ENCODE data around the gene CBX1. TPM values are rescaled to one million over a fixed set of nuclear protein-coding genes. Genes with fewer than 3 reads are reported as not detected.

CBX1 gene
- total and polyA plus RNA-seq, 2 experiments from 2014 or later = 127 to 223 TPM

GRCh38 chr17:48128400-48128799 lies 27.1 kb upstream of the CBX1 start:
- H3K27me3 ChIP-seq (ENCODE audit: insufficient read depth) = no peaks in the 10 kb centered on the region
- H3K4me3 Mint-ChIP-seq = no peak overlapping the region
- H3K27me3 Mint-ChIP-seq (ENCODE audit: insufficient read depth, low read depth, poor library complexity) = peaks cover 8% of the 10 kb centered on the region
- H3K9me3 Mint-ChIP-seq = no peaks in the 10 kb centered on the region
- no peak overlapping the region for H3K4me2 ChIP-seq
- DNase-seq (ENCODE audit: low spot score) (no peak), ATAC-seq (no peak)
- H3K9me2 ChIP-seq (ENCODE audit: insufficient read depth) = no peaks in the 10 kb centered on the region
- peaks cover under 1% of the 10 kb centered on the region; the same call in 1 of the 3 replicates for H3K36me3 Mint-ChIP-seq (ENCODE audit: low read depth)
- no peaks in the 10 kb centered on the region for H3K79me2 ChIP-seq (replicated peaks; ENCODE audit: insufficient read depth)
- H3K27ac Mint-ChIP-seq = no peak overlapping the region
- no peaks in the 10 kb centered on the region for H4K20me1 ChIP-seq (replicated peaks; ENCODE audit: insufficient read depth)
- no peak overlapping the region for H3K27ac ChIP-seq (ENCODE audit: low read depth)
- H3K36me3 ChIP-seq (ENCODE audit: insufficient read depth) = peaks cover 2% of the 10 kb centered on the region; the same call in 1 of the 2 replicates
- H3K4me1 Mint-ChIP-seq = peaks cover 10% of the 10 kb centered on the region; the same call in 2 of the 3 replicates
- no peak for TF ChIP-seq ZNF114 (CRISPR knock-in tag; IDR thresholded peaks at IDR 0.05)
- no peak for TF ChIP-seq STAT1 (IDR thresholded peaks at IDR 0.05; ENCODE audit: unreplicated experiment)
- no peak for TF ChIP-seq ZNF331 (CRISPR knock-in tag; IDR thresholded peaks at IDR 0.05; ENCODE audit: low read depth)
- no peak for TF ChIP-seq CTCF (conservative IDR thresholded peaks at IDR 0.05; ENCODE audit: low read depth in 2 of 2)
- TF ChIP-seq REST (IDR thresholded peaks at IDR 0.05; ENCODE audit: unreplicated experiment) = no peak
- no peak for TF ChIP-seq CREB1 (CRISPR knock-in tag; IDR thresholded peaks at IDR 0.05; ENCODE audit: low read depth)
- no peak for TF ChIP-seq NANOG (IDR thresholded peaks at IDR 0.05; ENCODE audit: borderline replicate concordance)
- TF ChIP-seq EZH2phosphoT487 (IDR thresholded peaks at IDR 0.05; ENCODE audit: unreplicated experiment) = no peak
- TF ChIP-seq POLR2AphosphoS5 (IDR thresholded peaks at IDR 0.05; ENCODE audit: low read depth) = no peak
- no peak for TF ChIP-seq ETS1 (IDR thresholded peaks at IDR 0.05)
- TF ChIP-seq JUNB (IDR thresholded peaks at IDR 0.05; ENCODE audit: unreplicated experiment) = no peak
- H3K4me3 ChIP-seq = no peak overlapping the region
- no peaks in the 10 kb centered on the region for H3F3A ChIP-seq (replicated peaks; ENCODE audit: low read depth)
- no peak overlapping the region for H2AFZ ChIP-seq
- peaks cover 10% of the 10 kb centered on the region for H3K4me1 ChIP-seq (ENCODE audit: insufficient read depth)

All from GM23338 (cell line).